ENCODE results near the gene SLC4A8.
"Not testable (repeated sequence)": the region's sequence is repeated elsewhere in the genome, so short reads cannot be mapped to it uniquely, and the experiment has no call there.

SLC4A8 gene

GRCh38 chr12:51430196-51430895 is 5.7 kb downstream of the SLC4A8 start:
- no peak for DNase-seq

GRCh38 chr12:51432921-51433320 is 8.3 kb downstream of the SLC4A8 start:
- no peak for DNase-seq

GRCh38 chr12:51434305-51434704 is 9.7 kb downstream of the SLC4A8 start:
- no peak for DNase-seq

- DNase-seq = no peak
Measured at GRCh38 chr12:51437431-51437830, 12.8 kb downstream of the SLC4A8 start.

GRCh38 chr12:51439330-51439729 is 14.7 kb downstream of the SLC4A8 start:
- DNase-seq = no peak

- DNase-seq = no peak
Measured at GRCh38 chr12:51441583-51441982, 17.0 kb downstream of the SLC4A8 start.

GRCh38 chr12:51442324-51442723 is 17.7 kb downstream of the SLC4A8 start:
- DNase-seq = no peak

GRCh38 chr12:51443573-51443972 is 18.9 kb downstream of the SLC4A8 start:
- DNase-seq = no peak

GRCh38 chr12:51448618-51449256 is 24.1 kb downstream of the SLC4A8 start:
- no peak for DNase-seq

- no peak for DNase-seq
Measured at GRCh38 chr12:51449580-51450246, 25.1 kb downstream of the SLC4A8 start.

- DNase-seq = no peak
Measured at GRCh38 chr12:51450333-51450732, 25.7 kb downstream of the SLC4A8 start.

- no peak for DNase-seq
Measured at GRCh38 chr12:51450806-51451205, 26.2 kb downstream of the SLC4A8 start.

GRCh38 chr12:51454016-51454415 is 29.4 kb downstream of the SLC4A8 start:
- DNase-seq = not testable (repeated sequence)

- not testable (repeated sequence) for DNase-seq
Measured at GRCh38 chr12:51455050-51455449, 30.4 kb downstream of the SLC4A8 start.

- DNase-seq = no peak
Measured at GRCh38 chr12:51458635-51459034, 34.0 kb downstream of the SLC4A8 start.

- no peak for DNase-seq
Measured at GRCh38 chr12:51460519-51460918, 35.9 kb downstream of the SLC4A8 start.

- DNase-seq = no peak
Measured at GRCh38 chr12:51465491-51465890, 40.9 kb downstream of the SLC4A8 start.

- no peak for DNase-seq
Measured at GRCh38 chr12:51470116-51470515, 45.5 kb downstream of the SLC4A8 start.

GRCh38 chr12:51471111-51471864 is 46.7 kb downstream of the SLC4A8 start:
- DNase-seq = no peak

GRCh38 chr12:51472984-51473383 is 48.4 kb downstream of the SLC4A8 start:
- no peak for DNase-seq

- DNase-seq = no peak
Measured at GRCh38 chr12:51473947-51474346, 49.3 kb downstream of the SLC4A8 start.

GRCh38 chr12:51475543-51475942 is 50.9 kb downstream of the SLC4A8 start:
- DNase-seq = no peak

- no peak for DNase-seq
Measured at GRCh38 chr12:51480978-51481377, 56.3 kb downstream of the SLC4A8 start.
